ENCODE measurements around the gene LRRC3B.

The LRRC3B gene

GRCh38 chr3:26647078-26647477 lies 24.5 kb downstream of the LRRC3B start:
- no peaks in the 10 kb centered on the region for H3K4me1 ChIP-seq
- no peaks in the 10 kb centered on the region for H3K36me3 ChIP-seq (replicated peaks)
- in situ Hi-C loops (cut with MboI; ENCODE audit: low sequenced_read_pairs): no loop called here
- no peak for DNase-seq (ENCODE audit: low spot score in 2 of 2)
- H3K27me3 ChIP-seq (ENCODE audit: low read depth): 0 out of 2 replicates have a peak, but pooled peaks cover 2% of the 10 kb centered on the region
- no peak overlapping the region for H3K4me3 ChIP-seq
- no peaks in the 10 kb centered on the region for H3K9me3 ChIP-seq

DNA sequence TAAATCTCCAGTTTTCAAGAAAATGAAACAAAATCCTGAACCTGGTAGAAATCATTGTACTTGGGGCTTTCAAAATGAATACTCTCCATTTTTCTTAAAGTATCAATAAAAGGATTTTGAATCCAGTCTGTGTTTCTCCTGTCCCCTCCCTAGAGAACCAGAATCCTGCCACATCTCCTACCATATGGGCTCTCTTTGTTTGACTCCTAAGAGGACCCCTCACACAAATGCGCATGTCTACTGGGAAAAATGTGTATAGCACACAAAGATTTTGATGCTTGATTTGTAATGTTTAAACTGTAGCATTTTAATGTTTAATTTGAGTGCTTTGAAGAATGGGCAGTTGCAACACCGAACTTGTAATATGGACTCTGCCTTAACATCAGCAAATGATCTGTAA lies 25.9 kb downstream of the LRRC3B start:
- Histone ChIP-seq H3K4me3 (no peak overlapping the region), H3K27me3 (ENCODE audit: low read depth) (0 out of 2 replicates have a peak, but pooled peaks cover 2% of the 10 kb centered on the region), H3K36me3 (replicated peaks) (no peaks in the 10 kb centered on the region), H3K4me1 (no peaks in the 10 kb centered on the region), H3K9me3 (no peaks in the 10 kb centered on the region)
- no peak for DNase-seq (ENCODE audit: low spot score in 2 of 2)
- in situ Hi-C loops (cut with MboI; ENCODE audit: low sequenced_read_pairs): no loop called here

DNA sequence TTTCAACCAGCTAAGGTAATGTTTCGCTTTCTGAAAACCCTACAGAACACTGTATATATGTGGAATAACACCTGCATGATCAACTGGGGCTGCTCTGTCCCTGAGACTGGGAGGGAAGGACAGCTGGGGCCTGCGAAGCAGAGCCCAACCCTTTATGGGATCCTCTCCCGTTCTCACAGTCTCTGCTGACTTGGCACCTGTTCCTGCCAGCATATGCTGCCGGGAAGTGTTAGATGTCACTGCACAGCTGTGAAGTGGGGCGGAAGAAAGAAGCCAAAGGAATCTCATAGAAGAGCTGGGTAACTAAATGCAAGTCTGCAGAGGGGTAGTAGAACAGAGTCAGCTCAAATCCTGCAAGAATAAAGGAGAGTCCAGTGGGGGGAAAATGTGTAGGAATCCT lies 29.6 kb downstream of the LRRC3B start:
- Histone ChIP-seq H3K4me3 (no peak overlapping the region), H3K9me3 (no peaks in the 10 kb centered on the region), H3K36me3 (replicated peaks) (no peaks in the 10 kb centered on the region), H3K4me1 (no peaks in the 10 kb centered on the region), H3K27me3 (ENCODE audit: low read depth) (peaks cover 4% of the 10 kb centered on the region; the same call in 1 of the 2 replicates)
- no peak for DNase-seq (ENCODE audit: low spot score in 2 of 2)
- in situ Hi-C loops (cut with MboI; ENCODE audit: low sequenced_read_pairs): no loop called here

GRCh38 chr3:26653811-26654425 lies 31.3 kb downstream of the LRRC3B start:
- Histone ChIP-seq H3K4me3 (no peak overlapping the region), H3K27me3 (ENCODE audit: low read depth) (peaks cover 4% of the 10 kb centered on the region; the same call in 1 of the 2 replicates), H3K4me1 (no peaks in the 10 kb centered on the region), H3K9me3 (no peaks in the 10 kb centered on the region), H3K36me3 (replicated peaks) (no peaks in the 10 kb centered on the region)
- DNase-seq (ENCODE audit: low spot score in 2 of 2): no peak
- in situ Hi-C loops (cut with MboI; ENCODE audit: low sequenced_read_pairs): no loop called here

DNA sequence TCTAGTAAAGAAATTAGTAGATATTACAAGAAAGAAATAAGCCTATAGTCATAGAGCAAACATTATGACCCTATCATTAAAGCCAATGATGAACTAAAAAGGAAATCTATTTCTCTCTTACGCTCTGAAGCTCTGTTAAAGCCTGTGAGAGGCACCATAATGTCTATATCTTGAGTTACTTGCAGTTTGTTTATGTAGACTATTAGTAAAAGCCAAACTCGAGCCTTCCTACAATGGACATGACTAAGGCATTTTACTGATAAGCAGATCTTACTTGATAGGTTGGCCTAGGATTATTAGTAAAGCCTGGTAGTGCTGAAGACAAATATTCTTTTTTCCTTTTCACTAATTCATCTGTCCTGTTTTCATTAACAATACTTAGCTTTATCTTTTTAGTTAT lies 32.7 kb downstream of the LRRC3B start:
- in situ Hi-C loops (cut with MboI; ENCODE audit: low sequenced_read_pairs): no loop called here

DNA sequence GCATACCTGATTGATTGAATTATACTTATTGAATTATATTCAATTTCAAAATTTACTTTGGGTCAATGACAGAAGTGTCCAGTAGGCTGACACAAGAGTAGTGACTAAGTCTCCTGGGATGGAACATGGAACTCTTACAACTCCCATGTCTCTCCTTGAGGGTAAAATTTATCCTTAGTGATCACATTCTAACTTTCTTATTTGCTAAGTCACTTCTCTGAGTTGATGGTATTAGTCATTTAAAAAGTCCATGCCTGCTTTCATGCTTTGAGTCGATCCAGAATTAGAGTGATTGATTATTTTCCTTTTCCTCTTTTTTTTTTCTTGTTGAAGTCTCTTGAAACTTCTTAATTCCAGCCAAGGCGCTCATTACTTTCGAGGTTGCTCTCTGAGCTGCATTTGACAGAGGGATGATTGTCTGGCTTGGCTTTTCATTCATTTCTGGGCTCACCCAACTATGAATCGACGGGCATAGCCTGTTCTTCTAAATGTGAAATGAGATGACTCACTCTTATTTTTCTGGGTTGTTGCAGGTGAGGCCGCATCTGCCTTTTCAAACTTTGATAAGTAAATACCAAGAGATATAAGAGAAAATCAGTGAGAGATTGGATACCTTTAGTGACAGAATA lies 34.9 kb downstream of the LRRC3B start:
- H3K4me3 ChIP-seq: no peak overlapping the region
- in situ Hi-C loops (cut with MboI; ENCODE audit: low sequenced_read_pairs): no loop called here
- H3K9me3 ChIP-seq: no peaks in the 10 kb centered on the region
- H3K27me3 ChIP-seq (ENCODE audit: low read depth): peaks cover 2% of the 10 kb centered on the region; the same call in 1 of the 2 replicates
- H3K36me3 ChIP-seq (replicated peaks): no peaks in the 10 kb centered on the region
- DNase-seq (ENCODE audit: low spot score in 2 of 2): no peak
- no peaks in the 10 kb centered on the region for H3K4me1 ChIP-seq

More for the DNA sequence above, 32.7 kb downstream of the LRRC3B start:
- Histone ChIP-seq H3K4me3 (no peak overlapping the region), H3K9me3 (no peaks in the 10 kb centered on the region), H3K27me3 (ENCODE audit: low read depth) (peaks cover 2% of the 10 kb centered on the region; the same call in 1 of the 2 replicates), H3K36me3 (replicated peaks) (no peaks in the 10 kb centered on the region), H3K4me1 (no peaks in the 10 kb centered on the region)
- DNase-seq (ENCODE audit: low spot score in 2 of 2): no peak

GRCh38 chr3:26668171-26668570 lies 45.6 kb downstream of the LRRC3B start:
- Histone ChIP-seq H3K4me3 (no peak overlapping the region), H3K9me3 (no peaks in the 10 kb centered on the region), H3K27me3 (ENCODE audit: low read depth) (no peaks in the 10 kb centered on the region), H3K4me1 (no peaks in the 10 kb centered on the region), H3K36me3 (replicated peaks) (no peaks in the 10 kb centered on the region)
- in situ Hi-C loops (cut with MboI; ENCODE audit: low sequenced_read_pairs): no loop called here
- DNase-seq (ENCODE audit: low spot score in 2 of 2): no peak

DNA sequence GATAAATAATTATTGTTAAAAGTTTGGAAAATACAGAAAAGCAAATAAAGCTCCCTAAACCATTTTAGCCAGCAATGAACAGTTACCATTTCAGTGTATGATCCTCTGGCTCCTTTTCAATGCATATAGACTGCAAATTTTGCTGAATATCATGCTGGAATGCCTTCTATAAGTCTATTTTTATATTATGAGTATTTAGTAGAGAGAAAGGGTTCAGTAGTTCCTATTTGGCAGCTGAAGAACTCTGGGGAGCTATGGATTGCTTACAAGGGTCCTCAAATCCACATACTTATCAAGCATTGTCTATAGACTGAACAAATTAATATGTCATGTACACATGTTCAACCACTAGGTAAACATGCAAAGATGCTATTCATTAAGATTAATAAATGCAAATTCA lies 46.1 kb downstream of the LRRC3B start:
- no peak for DNase-seq (ENCODE audit: low spot score in 2 of 2)
- Histone ChIP-seq H3K27me3 (ENCODE audit: low read depth) (no peaks in the 10 kb centered on the region), H3K36me3 (replicated peaks) (no peaks in the 10 kb centered on the region), H3K9me3 (no peaks in the 10 kb centered on the region), H3K4me1 (no peaks in the 10 kb centered on the region), H3K4me3 (no peak overlapping the region)
- in situ Hi-C loops (cut with MboI; ENCODE audit: low sequenced_read_pairs): no loop called here

DNA sequence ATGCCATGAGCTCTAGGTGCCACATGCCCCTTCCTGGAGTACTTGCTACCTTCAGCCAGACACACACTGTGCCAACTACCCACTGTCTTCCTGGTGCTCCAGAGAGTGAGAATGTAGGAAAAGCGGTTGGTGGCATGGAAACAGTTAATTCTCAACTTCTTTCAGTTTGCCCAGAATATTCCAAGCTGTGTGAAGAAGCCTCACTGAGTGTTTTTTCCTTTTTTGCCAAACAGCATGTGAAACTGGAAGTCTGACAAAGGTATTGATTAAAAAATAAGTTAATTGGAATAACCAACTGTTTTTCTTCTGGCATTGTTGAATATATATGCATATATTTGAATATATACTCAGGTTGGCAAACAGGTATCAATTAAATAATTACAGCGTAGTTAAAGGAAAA lies 52.8 kb downstream of the LRRC3B start:
- Histone ChIP-seq H3K4me3 (no peak overlapping the region), H3K27me3 (ENCODE audit: low read depth) (no peaks in the 10 kb centered on the region), H3K9me3 (no peaks in the 10 kb centered on the region), H3K4me1 (no peaks in the 10 kb centered on the region), H3K36me3 (replicated peaks) (no peaks in the 10 kb centered on the region)
- in situ Hi-C loops (cut with MboI; ENCODE audit: low sequenced_read_pairs): no loop called here
- no peak for DNase-seq (ENCODE audit: low spot score in 2 of 2)

DNA sequence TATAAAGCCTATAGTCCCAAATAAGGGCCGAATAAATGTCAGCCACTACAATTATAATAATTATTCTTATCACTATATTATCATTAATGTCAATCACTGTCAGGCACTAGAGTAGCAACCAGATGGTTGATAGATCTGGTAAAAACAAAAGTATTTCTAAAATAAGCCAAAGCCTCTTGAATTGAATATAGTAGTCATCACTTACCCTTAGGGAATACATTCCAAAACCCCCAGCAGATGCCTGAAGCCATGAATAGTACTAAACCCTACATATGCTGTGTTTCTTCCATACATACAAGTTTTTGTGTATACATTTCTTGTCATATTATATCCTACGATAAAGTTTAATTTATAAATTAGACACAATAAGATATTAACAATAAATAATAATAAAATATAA lies 59.1 kb downstream of the LRRC3B start:
- H3K27me3 ChIP-seq (ENCODE audit: low read depth): no peaks in the 10 kb centered on the region
- no peak overlapping the region for H3K4me3 ChIP-seq
- DNase-seq (ENCODE audit: low spot score in 2 of 2): no peak
- in situ Hi-C loops (cut with MboI; ENCODE audit: low sequenced_read_pairs): no loop called here
- no peaks in the 10 kb centered on the region for H3K36me3 ChIP-seq (replicated peaks)
- H3K9me3 ChIP-seq: no peaks in the 10 kb centered on the region
- no peaks in the 10 kb centered on the region for H3K4me1 ChIP-seq

GRCh38 chr3:26682406-26682805 lies 59.8 kb downstream of the LRRC3B start:
- no peak for DNase-seq (ENCODE audit: low spot score in 2 of 2)

GRCh38 chr3:26683902-26684301 lies 61.3 kb downstream of the LRRC3B start:
- no peaks in the 10 kb centered on the region for H3K9me3 ChIP-seq
- in situ Hi-C loops (cut with MboI; ENCODE audit: low sequenced_read_pairs): no loop called here
- H3K4me1 ChIP-seq: no peaks in the 10 kb centered on the region
- DNase-seq (ENCODE audit: low spot score in 2 of 2): no peak
- H3K36me3 ChIP-seq (replicated peaks): no peaks in the 10 kb centered on the region
- H3K4me3 ChIP-seq: no peak overlapping the region
- H3K27me3 ChIP-seq (ENCODE audit: low read depth): no peaks in the 10 kb centered on the region

More at GRCh38 chr3:26682406-26682805, 59.8 kb downstream of the LRRC3B start:
- H3K4me3 ChIP-seq: no peak overlapping the region
- no peaks in the 10 kb centered on the region for H3K27me3 ChIP-seq (ENCODE audit: low read depth)
- no peaks in the 10 kb centered on the region for H3K36me3 ChIP-seq (replicated peaks)
- H3K9me3 ChIP-seq: no peaks in the 10 kb centered on the region
- no peaks in the 10 kb centered on the region for H3K4me1 ChIP-seq
- in situ Hi-C loops (cut with MboI; ENCODE audit: low sequenced_read_pairs): no loop called here

- Histone ChIP-seq H3K9me3 (no peaks in the 10 kb centered on the region), H3K27me3 (ENCODE audit: low read depth) (no peaks in the 10 kb centered on the region), H3K4me1 (no peaks in the 10 kb centered on the region), H3K4me3 (no peak overlapping the region), H3K36me3 (replicated peaks) (no peaks in the 10 kb centered on the region)
- no peak for DNase-seq (ENCODE audit: low spot score in 2 of 2)
- in situ Hi-C loops (cut with MboI; ENCODE audit: low sequenced_read_pairs): no loop called here
These were observed 64.9 kb downstream of the LRRC3B start for GRCh38 chr3:26687466-26687865.

DNA sequence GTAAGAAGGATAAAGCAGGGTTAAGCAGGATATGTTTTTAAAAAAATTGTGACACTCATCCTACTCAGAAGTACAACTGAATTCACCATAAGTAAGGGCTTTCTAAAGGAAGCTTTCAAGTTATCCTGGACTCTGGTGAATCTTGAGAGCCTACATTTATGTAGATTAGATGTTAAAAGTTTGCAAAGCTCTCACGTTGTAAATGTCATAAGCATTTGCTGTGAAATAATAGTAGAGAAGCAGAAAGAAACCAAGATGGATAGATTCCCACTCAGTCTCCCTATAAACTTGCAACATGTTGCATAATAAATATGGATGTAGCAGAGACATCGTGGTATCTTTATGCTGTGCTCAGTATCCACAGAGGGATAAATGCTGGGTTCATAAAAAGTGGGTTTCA lies 77.0 kb downstream of the LRRC3B start:
- H3K36me3 ChIP-seq (replicated peaks): no peaks in the 10 kb centered on the region
- in situ Hi-C loops (cut with MboI; ENCODE audit: low sequenced_read_pairs): no loop called here
- no peaks in the 10 kb centered on the region for H3K4me1 ChIP-seq
- no peaks in the 10 kb centered on the region for H3K9me3 ChIP-seq
- no peaks in the 10 kb centered on the region for H3K27me3 ChIP-seq (ENCODE audit: low read depth)
- DNase-seq (ENCODE audit: low spot score in 2 of 2): no peak
- H3K4me3 ChIP-seq: no peak overlapping the region

Measured in HAP-1 (cell line).